HUES64 (cell line): ENCODE results near the gene SS18.

ENCODE experiments used
- H3K27ac ChIP-seq: 2 replicates; pipeline ENCODE4 v1.7.0; 2013; ENCODE audit warnings: low read depth, low read length, inconsistent platforms
- H3K27me3 ChIP-seq: 2 replicates; pipeline ENCODE4 v1.6.1; 2013; ENCODE audit warnings: mild to moderate bottlenecking, low read length; ENCODE audit not compliant: insufficient read depth
- H3K36me3 ChIP-seq: 2 replicates; pipeline ENCODE4 v1.6.1; 2013; ENCODE audit warnings: mild to moderate bottlenecking, low read length; ENCODE audit not compliant: insufficient read depth
- H3K4me1 ChIP-seq: 2 replicates; pipeline ENCODE4 v1.6.1; 2013; ENCODE audit warnings: mild to moderate bottlenecking, low read length, moderate library complexity; ENCODE audit not compliant: insufficient read depth
- H3K4me3 ChIP-seq: 2 replicates; pipeline ENCODE4 v1.5.1; 2013; ENCODE audit warnings: mild to moderate bottlenecking, low read length, moderate library complexity
- H3K9ac ChIP-seq: 2 replicates; pipeline ENCODE4 v1.6.1; 2013; ENCODE audit warnings: mild to moderate bottlenecking, low read depth, low read length
- H3K9me3 ChIP-seq: 2 replicates; pipeline ENCODE4 v1.6.1; 2013; ENCODE audit warnings: low read depth, low read length; ENCODE audit not compliant: insufficient read depth
- WGBS: fragments of 150-250, 120-280 bp; methylation state at CpG from one replicate; pipeline ENCODE4 v1.1.7; 2013; ENCODE audit warnings: missing lambda C conversion rate; 5-methylcytosine and 5-hydroxymethylcytosine counted together

The SS18 gene

GRCh38 chr18:26097563-26097962, 7.2 kb upstream of the SS18 start:
- WGBS = 96% methylated on average over 5 of the region's 5 CpGs

GRCh38 chr18:26096852-26097251, 6.4 kb upstream of the SS18 start:
- H3K4me3 ChIP-seq = no peak overlapping the region
- H3K9me3 ChIP-seq = no peaks in the 10 kb centered on the region
- no peaks in the 10 kb centered on the region for H3K4me1 ChIP-seq
- H3K9ac ChIP-seq = no peak overlapping the region
- no peaks in the 10 kb centered on the region for H3K27me3 ChIP-seq
- 100% methylated on average over 1 of the region's 1 CpG for WGBS
- no peak overlapping the region for H3K27ac ChIP-seq
- no peaks in the 10 kb centered on the region for H3K36me3 ChIP-seq

More at GRCh38 chr18:26097563-26097962, 7.2 kb upstream of the SS18 start:
- Histone ChIP-seq H3K27ac (no peak overlapping the region), H3K4me3 (no peak overlapping the region), H3K36me3 (no peaks in the 10 kb centered on the region), H3K27me3 (no peaks in the 10 kb centered on the region), H3K9ac (no peak overlapping the region), H3K9me3 (no peaks in the 10 kb centered on the region), H3K4me1 (no peaks in the 10 kb centered on the region)

GRCh38 chr18:26091047-26091630, 726 bp upstream of the SS18 start:
- H3K9ac ChIP-seq = peak overlapping the region; percentile 94
- peaks cover 15% of the 10 kb centered on the region for H3K36me3 ChIP-seq
- peak overlapping the region; percentile 96 for H3K27ac ChIP-seq
- peak overlapping the region; percentile 99 for H3K4me3 ChIP-seq
- no peaks in the 10 kb centered on the region for H3K9me3 ChIP-seq
- 6% methylated on average over 29 of the region's 29 CpGs for WGBS
- H3K4me1 ChIP-seq = peaks cover 17% of the 10 kb centered on the region
- no peaks in the 10 kb centered on the region for H3K27me3 ChIP-seq

- no peaks in the 10 kb centered on the region for H3K9me3 ChIP-seq
- 4% methylated on average over 35 of the region's 35 CpGs for WGBS
- peak overlapping the region; percentile 96 for H3K27ac ChIP-seq
- H3K4me1 ChIP-seq = peaks cover 17% of the 10 kb centered on the region
- peaks cover 31% of the 10 kb centered on the region for H3K36me3 ChIP-seq
- H3K27me3 ChIP-seq = no peaks in the 10 kb centered on the region
- H3K9ac ChIP-seq = peak overlapping the region; percentile 94
- H3K4me3 ChIP-seq = peak overlapping the region; percentile 99
Measured at GRCh38 chr18:26089293-26090129, 902 bp downstream of the SS18 start.

GRCh38 chr18:26088487-26088886, 1.9 kb downstream of the SS18 start:
- Histone ChIP-seq H3K9me3 (no peaks in the 10 kb centered on the region), H3K27ac (no peak overlapping the region), H3K4me1 (peaks cover 17% of the 10 kb centered on the region), H3K27me3 (no peaks in the 10 kb centered on the region), H3K9ac (no peak overlapping the region), H3K36me3 (peaks cover 41% of the 10 kb centered on the region), H3K4me3 (peak overlapping the region; percentile 99)
- WGBS = 64% methylated on average over 2 of the region's 3 CpGs

- WGBS = 94% methylated on average over 3 of the region's 6 CpGs
- H3K9ac ChIP-seq = no peak overlapping the region
Measured at GRCh38 chr18:26086959-26087358, 3.5 kb downstream of the SS18 start.

GRCh38 chr18:26085056-26085455, 5.4 kb downstream of the SS18 start:
- Histone ChIP-seq H3K36me3 (peaks cover 74% of the 10 kb centered on the region), H3K27ac (no peak overlapping the region), H3K4me3 (no peak overlapping the region), H3K9ac (no peak overlapping the region), H3K27me3 (no peaks in the 10 kb centered on the region), H3K4me1 (peaks cover 17% of the 10 kb centered on the region), H3K9me3 (no peaks in the 10 kb centered on the region; the same call in 1 of the 2 replicates)
- WGBS = 97% methylated on average over 5 of the region's 5 CpGs

More at GRCh38 chr18:26086959-26087358, 3.5 kb downstream of the SS18 start:
- Histone ChIP-seq H3K36me3 (peaks cover 56% of the 10 kb centered on the region), H3K9me3 (no peaks in the 10 kb centered on the region; the same call in 1 of the 2 replicates), H3K4me3 (no peak overlapping the region), H3K4me1 (peaks cover 17% of the 10 kb centered on the region), H3K27me3 (no peaks in the 10 kb centered on the region), H3K27ac (no peak overlapping the region)

GRCh38 chr18:26083099-26083498, 7.3 kb downstream of the SS18 start:
- peaks cover 89% of the 10 kb centered on the region for H3K36me3 ChIP-seq
- H3K4me3 ChIP-seq = no peak overlapping the region
- WGBS = 100% methylated on average over 1 of the region's 3 CpGs
- H3K27ac ChIP-seq = no peak overlapping the region
- H3K4me1 ChIP-seq = peaks cover 4% of the 10 kb centered on the region; the same call in 1 of the 2 replicates
- no peaks in the 10 kb centered on the region for H3K27me3 ChIP-seq
- H3K9ac ChIP-seq = no peak overlapping the region
- H3K9me3 ChIP-seq = no peaks in the 10 kb centered on the region; the same call in 1 of the 2 replicates

- Histone ChIP-seq H3K4me1 (no peaks in the 10 kb centered on the region), H3K9me3 (no peaks in the 10 kb centered on the region; the same call in 1 of the 2 replicates), H3K36me3 (peaks cover 94% of the 10 kb centered on the region), H3K27ac (no peak overlapping the region), H3K9ac (no peak overlapping the region), H3K27me3 (no peaks in the 10 kb centered on the region), H3K4me3 (no peak overlapping the region)
- 96% methylated on average over 2 of the region's 3 CpGs for WGBS
Measured at GRCh38 chr18:26082475-26082874, 7.9 kb downstream of the SS18 start.

GRCh38 chr18:26074246-26074645, 16.2 kb downstream of the SS18 start:
- no CpG with 5 or more reads among the region's 2 CpGs for WGBS
- no peaks in the 10 kb centered on the region for H3K27me3 ChIP-seq
- no peak overlapping the region for H3K27ac ChIP-seq
- no peaks in the 10 kb centered on the region for H3K4me1 ChIP-seq
- H3K9me3 ChIP-seq = no peaks in the 10 kb centered on the region
- H3K9ac ChIP-seq = no peak overlapping the region
- peaks cover 95% of the 10 kb centered on the region for H3K36me3 ChIP-seq
- H3K4me3 ChIP-seq = no peak overlapping the region

GRCh38 chr18:26073758-26074157, 16.7 kb downstream of the SS18 start:
- peaks cover 95% of the 10 kb centered on the region for H3K36me3 ChIP-seq
- H3K9ac ChIP-seq = no peak overlapping the region
- no peaks in the 10 kb centered on the region for H3K9me3 ChIP-seq
- no peak overlapping the region for H3K4me3 ChIP-seq
- H3K4me1 ChIP-seq = no peaks in the 10 kb centered on the region
- H3K27ac ChIP-seq = no peak overlapping the region
- WGBS = 100% methylated on average over 1 of the region's 2 CpGs
- no peaks in the 10 kb centered on the region for H3K27me3 ChIP-seq
